AG08395 (cell line): ENCODE measurements around the gene DNAH2.

ENCODE experiments used
- DNase-seq: peaks from one replicate; pipeline ENCODE4 v3.0.0; 2012; ENCODE audit warnings: mixed read lengths, low spot score

The DNAH2 gene

GRCh38 chr17:7703584-7704479 lies 13.7 kb upstream of the DNAH2 start:
- DNase-seq, result peak; percentile 41

GRCh38 chr17:7704601-7705268 lies 12.8 kb upstream of the DNAH2 start, which contains the start of gene EFNB3:
Gene EFNB3, plus strand, starts transcription at chr17:7705202. Its CDS starts 397 bp downstream, at chr17:7705599.
- DNase-seq, result peak; percentile 35

GRCh38 chr17:7705269-7706255 lies 12.0 kb upstream of the DNAH2 start:
- DNase-seq, result no peak

GRCh38 chr17:7706631-7707354 lies 10.8 kb upstream of the DNAH2 start:
- DNase-seq, result no peak

- DNase-seq, result no peak
Observed at GRCh38 chr17:7707446-7707845, 10.1 kb upstream of the DNAH2 start.

- DNase-seq, result no peak
Observed at GRCh38 chr17:7707858-7708750, 9.4 kb upstream of the DNAH2 start.

GRCh38 chr17:7709031-7709430 lies 8.5 kb upstream of the DNAH2 start:
- DNase-seq, result no peak

- no peak for DNase-seq
Observed at GRCh38 chr17:7710301-7710700, 7.2 kb upstream of the DNAH2 start.

- DNase-seq, result no peak
Observed at GRCh38 chr17:7711051-7711755, 6.3 kb upstream of the DNAH2 start.

GRCh38 chr17:7712111-7712771 lies 5.3 kb upstream of the DNAH2 start:
- DNase-seq, result no peak

GRCh38 chr17:7713782-7714181 lies 3.8 kb upstream of the DNAH2 start:
- DNase-seq, result no peak

GRCh38 chr17:7714721-7715594 lies 2.6 kb upstream of the DNAH2 start:
- no peak for DNase-seq

- DNase-seq, result no peak
Observed at GRCh38 chr17:7715936-7716886, 1.3 kb upstream of the DNAH2 start.

- DNase-seq, result peak; percentile 22
Observed at GRCh38 chr17:7717756-7718350, 309 bp downstream of the DNAH2 start.

- DNase-seq, result no peak
Observed at GRCh38 chr17:7719661-7720060, 2.1 kb downstream of the DNAH2 start.

GRCh38 chr17:7720125-7720524 lies 2.6 kb downstream of the DNAH2 start:
- no peak for DNase-seq

- DNase-seq, result no peak
Observed at GRCh38 chr17:7721612-7722011, 4.1 kb downstream of the DNAH2 start.
